Tibial artery (tissue), 4 donors: ENCODE results near the gene CDK4.

Experiments used
- DNase-seq, 2 donors: peaks; one replicate each; pipeline ENCODE4 v3.0.0-alpha.2; 2019
- H3K27ac ChIP-seq, 2 donors: fragments of 200-600 bp; sonication (generic) in 1 of 2; 1 replicate in 1 of 2; 2 replicates in 1 of 2; pipeline ENCODE4 v1.5.1; 2018 to 2019; ENCODE audit warnings: mild to moderate bottlenecking in 1 of 2
- H3K27me3 ChIP-seq, 2 donors: fragments of 200-600 bp; sonication (generic) in 1 of 2; one replicate each; pipeline versions ENCODE4 v1.5.1 to v1.6.0; 2016 to 2019
- H3K36me3 ChIP-seq, 3 donors: fragments of 200-600 bp; sonication (generic) in 2 of 3; one replicate each; pipeline ENCODE4 v1.5.1; 2016 to 2019; ENCODE audit warnings: mild to moderate bottlenecking in 2 of 3
- H3K4me1 ChIP-seq, 4 donors: fragments of 200-600 bp; sonication (generic) in 2 of 4; 1 replicate in 3 of 4; 2 replicates in 1 of 4; pipeline ENCODE4 v1.5.1; 2016 to 2019
- H3K4me3 ChIP-seq, 2 donors: fragments of 200-600 bp; sonication (generic) in 1 of 2; 1 replicate in 1 of 2; 2 replicates in 1 of 2; pipeline ENCODE4 v1.5.1; 2018 to 2019; ENCODE audit warnings: mild to moderate bottlenecking in 2 of 2
- H3K9me3 ChIP-seq, 3 donors: fragments of 200-600 bp; sonication (generic) in 1 of 3; one replicate each; pipeline ENCODE4 v1.5.1; 2016 to 2019
- intact Hi-C: fragments of 100-400 bp; cut with DNase I; formaldehyde crosslinking; loops from one replicate; pipeline ENCODE4 v1.15.0; 2023; ENCODE audit warnings: low total_unique reads
- TF ChIP-seq, protein P1 (sequence below), 2 experiments: fragments of 200-600 bp in 1 of 2; fragments of 450-650 bp in 1 of 2; IDR thresholded peaks; one replicate each; pipeline ENCODE4 v1.5.1; 2017 to 2019; ENCODE audit warnings: antibody characterized with exemption in 2 of 2, mild to moderate bottlenecking in 1 of 2, moderate library complexity in 1 of 2

CDK4 gene

DNA sequence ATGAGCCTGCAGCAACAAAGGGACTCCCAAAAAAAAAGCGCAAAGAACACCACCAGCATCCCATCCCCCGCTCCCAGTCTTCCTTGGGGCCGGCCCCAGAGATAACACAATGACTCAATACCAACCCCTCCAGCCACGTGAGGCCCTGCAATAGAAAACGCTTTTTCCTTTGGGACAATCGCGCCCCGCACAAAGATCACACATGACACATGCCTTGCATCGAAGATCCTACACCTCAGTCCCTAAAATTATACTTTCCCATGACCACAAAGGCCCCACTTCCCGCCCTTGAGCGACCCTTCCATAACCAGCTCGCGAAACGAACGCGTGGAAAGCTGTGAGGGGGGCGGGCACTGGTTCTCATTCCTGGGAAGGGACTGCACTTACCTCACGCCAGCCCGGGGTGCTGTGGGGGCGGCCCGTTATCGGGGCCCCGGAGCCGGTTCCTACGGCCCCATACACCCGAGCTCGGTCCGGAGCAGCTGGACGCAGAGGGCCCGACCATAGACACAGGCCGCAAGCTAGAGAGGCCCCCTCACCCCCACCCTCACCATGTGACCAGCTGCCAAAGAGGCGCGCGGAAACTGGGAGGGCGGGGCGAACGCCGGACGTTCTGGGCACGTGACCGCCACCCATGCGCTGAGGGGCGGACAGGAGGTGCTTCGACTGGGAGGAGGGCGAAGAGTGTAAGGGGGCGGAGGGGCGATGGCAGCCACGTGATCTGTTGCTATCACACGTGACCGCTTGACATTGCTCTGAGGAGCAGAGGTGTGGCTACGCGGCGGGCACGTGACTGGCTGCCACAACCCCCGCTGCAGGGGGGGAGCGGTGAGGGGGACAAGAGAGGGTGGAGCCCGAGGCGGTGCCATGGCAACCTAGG, at the start of gene CDK4:
CDK4 (minus strand) TSS at position 523 of the 880 bp plus-strand sequence. CDS start 593 bp downstream, outside the sequence.
- H3K9me3 ChIP-seq: no peaks in the 10 kb centered on the region
- H3K27ac ChIP-seq: peak within 1 kb of the TSS; percentile 86 to 95
- H3K36me3 ChIP-seq: peaks cover 19 to 39% (median 24%) of the 10 kb centered on the region in 3 donors
- peak; percentile 99 to 100 for DNase-seq
- intact Hi-C loops: no loop called here
- peak within 1 kb of the TSS; percentile 65 to 88 for H3K4me3 ChIP-seq
- peaks cover 0 to 32% (median 22%) of the 10 kb centered on the region in 4 donors for H3K4me1 ChIP-seq
- H3K27me3 ChIP-seq: no peaks in the 10 kb centered on the region
- TF ChIP-seq, protein P1, sequence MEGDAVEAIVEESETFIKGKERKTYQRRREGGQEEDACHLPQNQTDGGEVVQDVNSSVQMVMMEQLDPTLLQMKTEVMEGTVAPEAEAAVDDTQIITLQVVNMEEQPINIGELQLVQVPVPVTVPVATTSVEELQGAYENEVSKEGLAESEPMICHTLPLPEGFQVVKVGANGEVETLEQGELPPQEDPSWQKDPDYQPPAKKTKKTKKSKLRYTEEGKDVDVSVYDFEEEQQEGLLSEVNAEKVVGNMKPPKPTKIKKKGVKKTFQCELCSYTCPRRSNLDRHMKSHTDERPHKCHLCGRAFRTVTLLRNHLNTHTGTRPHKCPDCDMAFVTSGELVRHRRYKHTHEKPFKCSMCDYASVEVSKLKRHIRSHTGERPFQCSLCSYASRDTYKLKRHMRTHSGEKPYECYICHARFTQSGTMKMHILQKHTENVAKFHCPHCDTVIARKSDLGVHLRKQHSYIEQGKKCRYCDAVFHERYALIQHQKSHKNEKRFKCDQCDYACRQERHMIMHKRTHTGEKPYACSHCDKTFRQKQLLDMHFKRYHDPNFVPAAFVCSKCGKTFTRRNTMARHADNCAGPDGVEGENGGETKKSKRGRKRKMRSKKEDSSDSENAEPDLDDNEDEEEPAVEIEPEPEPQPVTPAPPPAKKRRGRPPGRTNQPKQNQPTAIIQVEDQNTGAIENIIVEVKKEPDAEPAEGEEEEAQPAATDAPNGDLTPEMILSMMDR (IDR thresholded peaks at IDR 0.05): peak in 1 of 2 experiments; percentile 17

DNA sequence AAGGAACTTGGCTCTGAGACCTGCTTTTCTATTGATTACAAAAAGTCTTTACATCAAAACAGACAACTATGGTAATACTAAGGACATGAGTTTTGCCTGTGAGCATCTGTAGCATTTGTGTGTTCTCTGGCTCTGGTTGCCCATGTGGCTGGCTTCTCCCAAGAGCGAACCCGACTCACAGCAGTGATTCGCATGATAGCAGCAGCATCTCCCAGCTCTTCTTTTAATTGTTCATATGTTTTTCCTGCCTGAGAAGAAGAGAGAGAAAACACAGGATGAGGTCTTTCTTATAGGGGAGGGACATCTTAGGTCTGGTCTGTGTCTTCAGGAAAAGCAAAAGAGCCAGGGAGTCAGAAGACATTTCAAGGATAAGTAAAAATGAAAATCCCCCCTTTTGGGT, 48.9 kb upstream of the CDK4 start:
- intact Hi-C loops: loop anchor here (5.0 kb wide), 1 partner anchor 106 kb away; no protein-coding TSS in a partner anchor
- TF ChIP-seq, protein P1 (IDR thresholded peaks at IDR 0.05): no peak
- no peak for DNase-seq
- Histone ChIP-seq H3K4me3 (no peak overlapping the region), H3K27ac (no peak overlapping the region), H3K9me3 (no peaks in the 10 kb centered on the region), H3K36me3 (peaks cover 29 to 76% (median 59%) of the 10 kb centered on the region in 3 donors), H3K4me1 (peaks cover 0 to 6% (median 4%) of the 10 kb centered on the region in 4 donors), H3K27me3 (no peaks in the 10 kb centered on the region)

DNA sequence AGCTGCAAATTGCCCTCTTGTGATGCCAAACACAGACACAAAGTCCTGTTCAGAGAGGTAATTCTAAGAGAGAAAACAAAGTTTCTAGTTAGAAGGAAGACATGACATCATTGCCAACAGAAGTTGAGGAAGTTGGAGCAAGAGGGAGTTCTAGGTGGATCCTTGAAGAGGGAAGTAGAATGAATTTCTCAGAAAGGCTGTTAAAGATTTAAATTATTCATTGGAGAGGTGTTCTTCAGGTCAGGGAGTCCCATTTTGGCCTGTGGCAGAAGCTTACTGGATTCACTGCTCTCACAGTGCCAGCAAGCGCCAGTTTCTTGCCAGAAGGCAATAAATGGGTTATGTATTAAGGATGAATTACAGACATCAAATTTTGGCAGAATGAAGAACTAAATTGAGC, 45.8 kb upstream of the CDK4 start:
- Histone ChIP-seq H3K9me3 (no peaks in the 10 kb centered on the region), H3K27me3 (no peaks in the 10 kb centered on the region), H3K4me3 (no peak overlapping the region), H3K27ac (no peak overlapping the region), H3K36me3 (peaks cover 49 to 95% (median 72%) of the 10 kb centered on the region in 3 donors), H3K4me1 (no peaks in the 10 kb centered on the region)
- no peak for DNase-seq
- intact Hi-C loops: no loop called here
- TF ChIP-seq, protein P1 (IDR thresholded peaks at IDR 0.05): no peak

DNA sequence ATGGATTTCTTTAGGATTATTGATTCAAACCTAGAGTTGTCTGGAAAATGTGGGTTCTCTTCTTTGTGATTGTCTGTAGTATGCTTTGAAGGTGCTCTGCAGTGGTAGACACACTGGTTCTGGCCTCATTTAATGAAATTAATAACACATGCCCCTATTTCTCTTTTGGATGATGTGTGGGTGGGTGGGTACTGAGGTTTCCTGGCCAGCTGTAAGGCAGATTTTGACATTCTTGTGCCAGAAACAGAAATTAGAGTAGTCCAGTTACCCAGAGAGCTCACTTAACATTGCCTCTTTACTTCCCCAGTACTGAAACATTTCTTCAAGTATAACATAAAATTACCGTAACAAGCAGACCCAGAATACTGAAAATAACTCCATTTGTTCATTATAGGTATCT, 44.9 kb upstream of the CDK4 start:
- TF ChIP-seq, protein P1 (IDR thresholded peaks at IDR 0.05): no peak
- Histone ChIP-seq H3K9me3 (no peaks in the 10 kb centered on the region), H3K27ac (no peak overlapping the region), H3K4me3 (no peak overlapping the region), H3K4me1 (no peaks in the 10 kb centered on the region), H3K27me3 (no peaks in the 10 kb centered on the region), H3K36me3 (peaks cover 49 to 95% (median 77%) of the 10 kb centered on the region in 3 donors)
- intact Hi-C loops: no loop called here
- no peak for DNase-seq

DNA sequence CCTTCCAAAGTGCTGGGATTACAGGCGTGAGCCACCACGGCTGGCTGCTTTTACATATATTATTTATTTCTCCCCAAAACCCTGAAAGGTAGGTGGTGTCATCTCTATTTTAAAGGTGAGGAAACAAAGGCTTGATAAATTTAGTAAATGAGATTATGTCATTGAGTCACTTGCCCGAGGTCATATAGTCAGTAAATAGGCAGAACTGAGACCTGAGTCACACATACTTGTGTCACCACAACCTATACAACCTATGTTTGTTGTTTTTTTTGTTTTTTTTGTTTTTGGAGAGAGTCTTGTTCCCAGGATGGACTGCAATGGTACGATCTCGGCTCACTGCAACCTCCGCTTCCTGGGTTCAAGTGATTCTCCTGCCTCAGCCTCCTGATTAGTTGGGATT, 43.2 kb upstream of the CDK4 start:
- no peaks in the 10 kb centered on the region for H3K4me1 ChIP-seq
- H3K9me3 ChIP-seq: no peaks in the 10 kb centered on the region
- H3K27me3 ChIP-seq: no peaks in the 10 kb centered on the region
- no peak overlapping the region for H3K4me3 ChIP-seq
- TF ChIP-seq, protein P1 (IDR thresholded peaks at IDR 0.05): no peak
- intact Hi-C loops: no loop called here
- no peak for DNase-seq
- no peak overlapping the region for H3K27ac ChIP-seq
- peaks cover 50 to 89% (median 67%) of the 10 kb centered on the region in 3 donors for H3K36me3 ChIP-seq
